ENCODE data around the gene PALD1. TPM values are rescaled to one million over a fixed set of nuclear protein-coding genes. Genes with fewer than 3 reads are reported as not detected.
A peak's percentile ranks its signal among the peaks of the same experiment; 100 is the strongest.

PALD1 gene
- polyA plus RNA-seq, 2 of the 4 experiments (the other 2 are of a cell fraction), result 3.6 to 5.5 TPM

GRCh38 chr10:70430493-70431445 is 47.8 kb upstream of the PALD1 start:
- 80% methylated on average over 6 of the region's 6 CpGs for WGBS (ENCODE audit: missing lambda C conversion rate)
- TF ChIP-seq MAFK (IDR thresholded peaks at IDR 0.05; ENCODE audit: partially characterized antibody), result peak; percentile 17
- no peak for TF ChIP-seq CHD4 (IDR thresholded peaks at IDR 0.05; ENCODE audit: borderline replicate concordance)
- H3K27ac ChIP-seq, result no peak overlapping the region
- DNase-seq (ENCODE audit: low read depth in 1 of 2, low spot score in 1 of 2), result peak in 1 of 2 experiments; percentile 11
- FAIRE-seq, result no peak
- H3K4me3 ChIP-seq, result no peak overlapping the region
- no peak; a peak in 1 of 6 replicates for ATAC-seq
- CTCF ChIA-PET, result interaction anchor here (0.5 to 1.6 kb wide), 6 partner anchors 11 to 1467 kb away, joined by 3 to 8 read pairs (median 4); no protein-coding TSS in a partner anchor
- no peaks in the 10 kb centered on the region for H3K9me3 ChIP-seq
- POLR2A ChIA-PET, result interaction anchor here (1.5 kb wide), 1 partner anchor 27 kb away, joined by 3 read pairs; the partner anchor contains the start of gene EIF4EBP2
- H3K4me2 ChIP-seq, result no peak overlapping the region
- H3K4me1 ChIP-seq, result no peaks in the 10 kb centered on the region

- H3K4me2 ChIP-seq, result no peak overlapping the region
- WGBS (ENCODE audit: missing lambda C conversion rate), result 91% methylated on average over 4 of the region's 4 CpGs
- H3K4me3 ChIP-seq, result no peak overlapping the region
- TF ChIP-seq HDAC2 (IDR thresholded peaks at IDR 0.05), result no peak
- TF ChIP-seq, protein P1, sequence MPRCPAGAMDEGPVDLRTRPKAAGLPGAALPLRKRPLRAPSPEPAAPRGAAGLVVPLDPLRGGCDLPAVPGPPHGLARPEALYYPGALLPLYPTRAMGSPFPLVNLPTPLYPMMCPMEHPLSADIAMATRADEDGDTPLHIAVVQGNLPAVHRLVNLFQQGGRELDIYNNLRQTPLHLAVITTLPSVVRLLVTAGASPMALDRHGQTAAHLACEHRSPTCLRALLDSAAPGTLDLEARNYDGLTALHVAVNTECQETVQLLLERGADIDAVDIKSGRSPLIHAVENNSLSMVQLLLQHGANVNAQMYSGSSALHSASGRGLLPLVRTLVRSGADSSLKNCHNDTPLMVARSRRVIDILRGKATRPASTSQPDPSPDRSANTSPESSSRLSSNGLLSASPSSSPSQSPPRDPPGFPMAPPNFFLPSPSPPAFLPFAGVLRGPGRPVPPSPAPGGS (IDR thresholded peaks at IDR 0.05), result no peak
- TF ChIP-seq JUN (IDR thresholded peaks at IDR 0.05), result no peak
- no peak for TF ChIP-seq TFCP2L1 (CRISPR knock-in tag; IDR thresholded peaks at IDR 0.05)
- TF ChIP-seq RAD21 (conservative IDR thresholded peaks at IDR 0.05 in 1 of 2, IDR thresholded peaks at IDR 0.05 in 1 of 2), result no peak
- TF ChIP-seq HEYL (CRISPR knock-in tag; IDR thresholded peaks at IDR 0.05), result no peak
- TF ChIP-seq, protein P2, sequence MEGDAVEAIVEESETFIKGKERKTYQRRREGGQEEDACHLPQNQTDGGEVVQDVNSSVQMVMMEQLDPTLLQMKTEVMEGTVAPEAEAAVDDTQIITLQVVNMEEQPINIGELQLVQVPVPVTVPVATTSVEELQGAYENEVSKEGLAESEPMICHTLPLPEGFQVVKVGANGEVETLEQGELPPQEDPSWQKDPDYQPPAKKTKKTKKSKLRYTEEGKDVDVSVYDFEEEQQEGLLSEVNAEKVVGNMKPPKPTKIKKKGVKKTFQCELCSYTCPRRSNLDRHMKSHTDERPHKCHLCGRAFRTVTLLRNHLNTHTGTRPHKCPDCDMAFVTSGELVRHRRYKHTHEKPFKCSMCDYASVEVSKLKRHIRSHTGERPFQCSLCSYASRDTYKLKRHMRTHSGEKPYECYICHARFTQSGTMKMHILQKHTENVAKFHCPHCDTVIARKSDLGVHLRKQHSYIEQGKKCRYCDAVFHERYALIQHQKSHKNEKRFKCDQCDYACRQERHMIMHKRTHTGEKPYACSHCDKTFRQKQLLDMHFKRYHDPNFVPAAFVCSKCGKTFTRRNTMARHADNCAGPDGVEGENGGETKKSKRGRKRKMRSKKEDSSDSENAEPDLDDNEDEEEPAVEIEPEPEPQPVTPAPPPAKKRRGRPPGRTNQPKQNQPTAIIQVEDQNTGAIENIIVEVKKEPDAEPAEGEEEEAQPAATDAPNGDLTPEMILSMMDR (IDR thresholded peaks at IDR 0.05), result no peak
- TF ChIP-seq, protein P3, sequence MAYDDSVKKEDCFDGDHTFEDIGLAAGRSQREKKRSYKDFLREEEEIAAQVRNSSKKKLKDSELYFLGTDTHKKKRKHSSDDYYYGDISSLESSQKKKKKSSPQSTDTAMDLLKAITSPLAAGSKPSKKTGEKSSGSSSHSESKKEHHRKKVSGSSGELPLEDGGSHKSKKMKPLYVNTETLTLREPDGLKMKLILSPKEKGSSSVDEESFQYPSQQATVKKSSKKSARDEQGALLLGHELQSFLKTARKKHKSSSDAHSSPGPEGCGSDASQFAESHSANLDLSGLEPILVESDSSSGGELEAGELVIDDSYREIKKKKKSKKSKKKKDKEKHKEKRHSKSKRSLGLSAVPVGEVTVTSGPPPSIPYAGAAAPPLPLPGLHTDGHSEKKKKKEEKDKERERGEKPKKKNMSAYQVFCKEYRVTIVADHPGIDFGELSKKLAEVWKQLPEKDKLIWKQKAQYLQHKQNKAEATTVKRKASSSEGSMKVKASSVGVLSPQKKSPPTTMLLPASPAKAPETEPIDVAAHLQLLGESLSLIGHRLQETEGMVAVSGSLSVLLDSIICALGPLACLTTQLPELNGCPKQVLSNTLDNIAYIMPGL (CRISPR knock-in tag; IDR thresholded peaks at IDR 0.05; ENCODE audit: borderline replicate concordance), result no peak
- TF ChIP-seq HOXB5 (CRISPR knock-in tag; IDR thresholded peaks at IDR 0.05), result no peak
- no peak for TF ChIP-seq CHD2 (IDR thresholded peaks at IDR 0.05; ENCODE audit: low read length, partially characterized antibody)
- no peak for TF ChIP-seq PBX3 (IDR thresholded peaks at IDR 0.05)
- no peak for TF ChIP-seq MYC (IDR thresholded peaks at IDR 0.05; ENCODE audit: borderline replicate concordance, low read length)
- no peak for TF ChIP-seq RFX5 (IDR thresholded peaks at IDR 0.05)
- no peak for TF ChIP-seq NR3C1 (IDR thresholded peaks at IDR 0.05)
- TF ChIP-seq ELK1 (IDR thresholded peaks at IDR 0.05; ENCODE audit: low read depth, low read length), result no peak
- TF ChIP-seq HOXB13 (CRISPR knock-in tag; IDR thresholded peaks at IDR 0.05; ENCODE audit: low read depth), result no peak
- no peak for TF ChIP-seq SREBF2 (IDR thresholded peaks at IDR 0.05)
- TF ChIP-seq EHF (CRISPR knock-in tag; IDR thresholded peaks at IDR 0.05), result no peak
- H3K27ac ChIP-seq, result no peak overlapping the region
- no peaks in the 10 kb centered on the region for H3K4me1 ChIP-seq
- no peaks in the 10 kb centered on the region for H3K9me3 ChIP-seq
- FAIRE-seq (no peak), DNase-seq (ENCODE audit: low read depth in 1 of 2, low spot score in 1 of 2) (no peak), ATAC-seq (no peak)
- ChIA-PET CTCF (interaction anchor here (1.1 to 1.6 kb wide), 3 partner anchors 10 to 29 kb away, joined by 3 to 8 read pairs (median 4); no protein-coding TSS in a partner anchor), POLR2A (interaction anchor here (1.5 kb wide), 1 partner anchor 28 kb away, joined by 3 read pairs; the partner anchor contains the start of gene EIF4EBP2)
Observed at GRCh38 chr10:70432101-70432500, 46.5 kb upstream of the PALD1 start.

All from A549 (cell line).